Epithelial cell of esophagus (primary cell): ENCODE results near the gene PGAP6.

Experiments used
- DNase-seq: peaks from one replicate; pipeline ENCODE4 v3.0.0; 2010; ENCODE audit warnings: low read depth
- H3K4me3 ChIP-seq: 2 replicates; pipeline ENCODE4 v1.5.1; 2011; ENCODE audit warnings: mild to moderate bottlenecking, low read length, control low read depth
- TF ChIP-seq, protein P1 (sequence below): IDR thresholded peaks from 2 replicates; pipeline ENCODE4 v1.5.1; 2011; ENCODE audit warnings: low read depth, mild to moderate bottlenecking, low read length, control low read depth, inconsistent platforms; ENCODE audit not compliant: insufficient read depth; ENCODE audit errors: missing control alignments

PGAP6 gene

DNA sequence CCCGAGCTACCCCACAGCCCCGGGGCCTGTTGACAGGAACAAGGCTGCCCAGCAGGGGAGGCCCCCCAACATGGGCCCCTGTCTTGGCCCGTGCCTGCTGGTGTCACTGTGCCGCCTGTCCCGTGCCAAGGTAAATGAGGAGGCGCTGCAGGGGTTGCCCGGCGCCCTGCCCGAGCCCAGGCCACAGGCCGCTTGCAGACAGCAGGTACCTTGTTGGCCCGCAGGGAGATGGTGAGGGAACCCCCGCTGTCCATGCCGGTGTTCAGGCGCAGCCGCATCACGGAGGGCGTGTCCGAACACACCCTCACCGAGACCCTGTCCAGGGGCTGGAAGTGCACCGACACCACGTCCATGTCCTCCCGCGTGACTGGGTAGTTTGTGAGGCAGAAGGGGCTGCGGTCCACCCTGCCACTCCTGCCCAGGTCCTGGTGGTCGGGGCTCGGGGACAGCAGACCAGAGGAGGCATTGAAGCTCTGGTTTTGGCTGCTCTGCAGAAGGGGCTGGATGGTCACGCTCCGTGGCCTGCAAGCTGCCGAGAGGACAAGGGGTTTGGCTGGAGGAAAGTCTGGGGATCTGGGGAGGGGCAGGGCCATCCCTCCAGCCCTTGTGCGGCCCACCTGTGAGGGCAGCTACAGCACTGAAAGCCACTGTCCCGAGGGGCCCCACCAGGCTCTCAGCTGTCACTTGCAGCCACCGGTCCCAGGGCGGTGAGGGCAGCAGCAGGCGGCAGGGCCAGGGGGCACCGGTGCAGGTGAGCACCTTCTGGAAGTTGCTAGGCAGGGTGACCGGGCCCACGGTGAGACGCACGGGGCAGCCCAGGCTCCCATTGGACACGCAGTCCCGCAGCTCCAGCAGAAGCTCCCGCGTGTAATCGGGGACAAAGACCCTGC, 5.6 kb downstream of the PGAP6 start:
- no peak overlapping the region for H3K4me3 ChIP-seq
- TF ChIP-seq, protein P1, sequence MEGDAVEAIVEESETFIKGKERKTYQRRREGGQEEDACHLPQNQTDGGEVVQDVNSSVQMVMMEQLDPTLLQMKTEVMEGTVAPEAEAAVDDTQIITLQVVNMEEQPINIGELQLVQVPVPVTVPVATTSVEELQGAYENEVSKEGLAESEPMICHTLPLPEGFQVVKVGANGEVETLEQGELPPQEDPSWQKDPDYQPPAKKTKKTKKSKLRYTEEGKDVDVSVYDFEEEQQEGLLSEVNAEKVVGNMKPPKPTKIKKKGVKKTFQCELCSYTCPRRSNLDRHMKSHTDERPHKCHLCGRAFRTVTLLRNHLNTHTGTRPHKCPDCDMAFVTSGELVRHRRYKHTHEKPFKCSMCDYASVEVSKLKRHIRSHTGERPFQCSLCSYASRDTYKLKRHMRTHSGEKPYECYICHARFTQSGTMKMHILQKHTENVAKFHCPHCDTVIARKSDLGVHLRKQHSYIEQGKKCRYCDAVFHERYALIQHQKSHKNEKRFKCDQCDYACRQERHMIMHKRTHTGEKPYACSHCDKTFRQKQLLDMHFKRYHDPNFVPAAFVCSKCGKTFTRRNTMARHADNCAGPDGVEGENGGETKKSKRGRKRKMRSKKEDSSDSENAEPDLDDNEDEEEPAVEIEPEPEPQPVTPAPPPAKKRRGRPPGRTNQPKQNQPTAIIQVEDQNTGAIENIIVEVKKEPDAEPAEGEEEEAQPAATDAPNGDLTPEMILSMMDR, result no peak
- DNase-seq, result no peak

DNA sequence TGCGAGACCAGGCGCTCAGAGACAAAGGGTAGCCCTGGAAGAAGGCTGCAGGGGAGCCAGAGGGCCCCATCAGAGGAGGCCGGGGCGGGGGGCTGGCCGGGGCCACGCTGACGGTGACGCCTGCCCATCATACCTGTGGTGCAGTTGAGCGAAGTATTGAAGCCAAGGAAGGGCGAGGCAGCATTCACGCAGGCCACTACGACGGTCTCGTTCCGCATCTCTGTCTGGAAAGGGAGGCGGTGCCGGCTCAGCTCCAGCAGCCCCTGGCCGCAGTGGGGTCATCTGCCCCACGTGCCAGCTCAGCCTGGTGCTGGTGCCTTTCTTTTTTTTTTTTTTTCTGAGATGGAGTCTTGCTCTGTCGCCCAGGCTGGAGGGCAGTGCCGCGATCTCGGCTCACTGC, 6.6 kb downstream of the PGAP6 start:
- DNase-seq, result no peak
- H3K4me3 ChIP-seq, result no peak overlapping the region
- TF ChIP-seq, protein P1, result no peak

DNA sequence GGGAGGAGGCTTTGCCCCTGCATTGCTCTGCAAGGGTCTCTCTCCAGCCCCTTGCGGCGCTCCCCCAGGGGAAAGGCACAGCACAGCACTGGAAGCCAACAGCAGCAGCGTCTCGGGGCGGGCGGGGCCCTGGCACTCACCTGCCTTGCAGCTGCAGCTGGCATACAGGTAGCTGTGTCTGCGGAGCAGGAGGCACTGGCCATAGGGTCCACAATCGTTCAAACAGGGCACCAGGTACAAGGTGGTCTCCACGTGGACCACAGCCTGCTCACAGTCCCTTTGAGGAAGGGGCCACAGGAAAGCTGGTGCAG, 7.2 kb downstream of the PGAP6 start:
- no peak overlapping the region for H3K4me3 ChIP-seq
- DNase-seq, result no peak
- TF ChIP-seq, protein P1, result no peak

DNA sequence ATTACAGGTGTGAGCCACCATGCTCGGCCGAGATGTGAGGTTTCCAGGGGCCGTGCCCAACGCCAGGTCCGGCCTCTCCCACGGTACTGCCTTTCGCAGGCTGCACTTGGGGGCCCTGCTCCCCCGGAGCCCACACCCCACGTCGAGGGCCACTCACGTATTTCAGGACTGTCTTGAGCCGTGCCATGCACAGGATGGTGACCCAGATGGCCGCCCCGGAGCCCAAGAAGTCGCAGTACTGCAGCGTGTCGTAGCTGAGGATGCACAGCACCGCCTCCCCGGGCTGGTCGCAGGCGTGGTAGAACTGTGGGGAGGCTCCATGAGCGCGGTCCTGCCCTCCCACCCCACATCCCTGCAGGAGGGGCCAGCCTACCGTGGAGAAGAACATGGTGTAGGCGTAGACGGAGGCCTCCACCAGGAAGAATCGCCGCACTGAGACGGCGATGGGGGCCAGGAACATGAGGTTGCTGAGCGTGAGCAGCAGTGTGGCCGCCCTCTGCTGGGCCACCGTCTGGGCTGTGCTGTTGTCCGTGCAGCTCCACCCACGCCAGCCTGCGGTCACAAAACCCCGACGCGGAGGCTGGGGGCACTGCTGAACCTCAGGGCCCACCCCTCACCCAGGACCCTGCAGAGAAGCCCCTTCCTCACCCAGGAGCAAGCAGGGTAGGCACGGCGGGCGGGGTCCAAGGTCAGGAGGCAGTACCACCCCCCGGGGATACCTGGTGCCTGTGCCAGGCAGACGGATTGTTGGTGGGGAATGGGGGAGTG, 7.7 kb downstream of the PGAP6 start:
- TF ChIP-seq, protein P1, result no peak
- H3K4me3 ChIP-seq, result no peak overlapping the region
- DNase-seq, result no peak

DNA sequence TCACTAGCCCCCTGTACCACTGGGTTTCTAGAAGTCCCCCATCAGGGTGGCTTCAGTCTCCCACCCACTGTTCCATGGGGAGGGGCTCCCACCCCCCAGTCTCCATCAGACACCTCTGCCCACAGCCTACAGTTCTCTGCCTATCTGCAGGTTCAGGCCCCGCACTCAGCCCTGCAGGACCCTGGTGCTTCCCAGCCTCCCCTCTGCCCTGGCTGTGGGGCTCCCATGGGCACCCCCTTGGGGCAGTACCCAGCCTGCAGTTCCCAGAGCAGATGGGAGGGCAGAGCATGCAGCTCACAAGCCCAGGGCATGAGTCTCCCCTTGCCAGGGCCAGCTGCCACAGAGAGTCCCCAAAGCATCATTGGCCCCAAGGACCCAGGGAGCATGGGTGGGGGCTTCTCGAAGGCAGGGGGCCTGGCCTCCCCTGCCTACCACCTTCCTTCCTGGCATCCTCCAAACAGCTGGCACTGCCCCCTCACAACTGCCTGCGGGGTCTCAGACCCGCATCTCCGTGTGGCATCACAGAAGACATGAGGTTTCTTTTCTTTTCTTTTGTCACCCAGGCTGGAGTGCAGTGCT, 8.7 kb downstream of the PGAP6 start:
- TF ChIP-seq, protein P1, result no peak
- H3K4me3 ChIP-seq, result no peak overlapping the region
- DNase-seq, result no peak

DNA sequence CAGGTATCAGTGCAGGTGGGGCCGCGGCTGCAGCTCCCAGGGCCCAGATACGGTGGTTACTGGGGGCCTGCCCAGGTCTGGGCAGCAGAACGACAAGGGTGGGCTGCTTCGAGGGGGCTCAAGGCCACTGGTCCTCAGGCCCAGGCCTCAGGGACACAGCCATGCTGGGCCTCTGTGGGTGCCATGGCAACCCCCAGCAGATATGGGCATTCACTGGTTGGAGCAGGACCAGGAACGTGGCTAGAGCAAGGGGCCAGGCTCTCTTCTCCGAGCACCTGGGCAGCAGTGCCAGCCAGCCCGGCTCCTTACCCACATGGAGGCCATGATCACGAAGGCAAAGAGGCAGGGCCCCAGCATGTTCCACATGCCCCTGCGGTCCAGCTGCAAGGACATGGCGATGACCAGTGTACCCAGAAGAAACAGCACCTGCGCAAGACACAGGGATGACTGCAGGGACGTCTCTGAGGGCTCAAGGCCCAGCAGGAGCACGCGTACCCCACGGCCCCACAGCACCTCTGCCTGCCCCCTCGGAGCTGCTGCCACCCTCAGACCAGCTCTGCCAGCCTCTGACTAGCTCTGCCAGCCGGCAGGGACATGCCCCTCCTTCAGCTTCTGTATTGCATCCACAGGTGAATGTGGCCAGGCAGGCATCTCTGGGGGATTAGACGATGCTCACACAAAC, 9.3 kb downstream of the PGAP6 start:
- no peak for DNase-seq
- H3K4me3 ChIP-seq, result no peak overlapping the region
- TF ChIP-seq, protein P1, result no peak
